ENCODE measurements around the gene PRLH. TPM values are rescaled to one million over a fixed set of nuclear protein-coding genes. Genes with fewer than 3 reads are reported as not detected.

The PRLH gene
- total and polyA plus RNA-seq, 8 donors, result not detected

GRCh38 chr2:237530472-237531433 lies 35.6 kb upstream of the PRLH start:
- H3K36me3 ChIP-seq, result peaks cover 0 to 26% of the 10 kb centered on the region in 2 donors
- no peaks in the 10 kb centered on the region for H3K9me3 ChIP-seq
- no peak for TF ChIP-seq CTCF (IDR thresholded peaks at IDR 0.05)
- no peak overlapping the region for H3K4me3 ChIP-seq
- H3K27ac ChIP-seq, result no peak overlapping the region
- intact Hi-C loops (cut with DNase I), result no loop called here
- no peak for ATAC-seq
- no peaks in the 10 kb centered on the region for H3K4me1 ChIP-seq
- DNase-seq, result no peak
- no peaks in the 10 kb centered on the region for H3K27me3 ChIP-seq

- Histone ChIP-seq H3K9me3 (no peaks in the 10 kb centered on the region), H3K4me3 (no peak overlapping the region), H3K4me1 (no peaks in the 10 kb centered on the region), H3K27ac (no peak overlapping the region), H3K36me3 (peaks cover 0 to 31% of the 10 kb centered on the region in 2 donors), H3K27me3 (no peaks in the 10 kb centered on the region)
- ATAC-seq (no peak), DNase-seq (no peak)
- intact Hi-C loops (cut with DNase I), result no loop called here
- TF ChIP-seq CTCF (IDR thresholded peaks at IDR 0.05), result no peak
Measured at GRCh38 chr2:237532160-237532559, 34.2 kb upstream of the PRLH start.

GRCh38 chr2:237533668-237534161 lies 32.7 kb upstream of the PRLH start:
- no peak for TF ChIP-seq CTCF (IDR thresholded peaks at IDR 0.05)
- Histone ChIP-seq H3K4me3 (no peak overlapping the region), H3K36me3 (peaks cover 0 to 32% of the 10 kb centered on the region in 2 donors), H3K27me3 (no peaks in the 10 kb centered on the region), H3K4me1 (no peaks in the 10 kb centered on the region), H3K9me3 (no peaks in the 10 kb centered on the region), H3K27ac (no peak overlapping the region)
- ATAC-seq, result no peak
- no peak for DNase-seq
- intact Hi-C loops (cut with DNase I), result no loop called here

DNA sequence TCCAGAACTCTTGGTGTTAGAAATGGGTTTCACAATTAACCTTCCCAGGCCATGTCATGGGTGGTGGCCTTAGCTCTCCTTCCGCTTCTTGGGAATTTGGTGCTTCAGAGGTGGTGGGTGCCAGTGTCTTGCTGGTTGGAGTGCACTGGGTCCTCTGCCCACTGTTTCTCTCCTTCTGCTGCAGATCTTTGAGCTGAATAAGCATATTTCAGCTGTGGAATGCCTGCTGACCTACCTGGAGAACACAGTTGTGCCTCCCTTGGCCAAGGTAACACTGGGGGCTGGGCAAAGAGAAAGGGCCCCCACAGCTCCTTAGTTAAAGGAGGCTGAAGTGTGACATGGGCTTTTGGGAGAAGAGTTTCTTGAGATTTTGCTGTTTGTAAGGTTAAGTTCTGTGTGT lies 32.0 kb upstream of the PRLH start:
- intact Hi-C loops (cut with DNase I), result no loop called here
- no peaks in the 10 kb centered on the region for H3K9me3 ChIP-seq
- DNase-seq, result no peak
- ATAC-seq, result no peak
- peaks cover 0 to 31% of the 10 kb centered on the region in 2 donors for H3K36me3 ChIP-seq
- H3K4me1 ChIP-seq, result no peaks in the 10 kb centered on the region
- H3K4me3 ChIP-seq, result no peak overlapping the region
- no peak for TF ChIP-seq CTCF (IDR thresholded peaks at IDR 0.05)
- H3K27ac ChIP-seq, result no peak overlapping the region
- H3K27me3 ChIP-seq, result no peaks in the 10 kb centered on the region

DNA sequence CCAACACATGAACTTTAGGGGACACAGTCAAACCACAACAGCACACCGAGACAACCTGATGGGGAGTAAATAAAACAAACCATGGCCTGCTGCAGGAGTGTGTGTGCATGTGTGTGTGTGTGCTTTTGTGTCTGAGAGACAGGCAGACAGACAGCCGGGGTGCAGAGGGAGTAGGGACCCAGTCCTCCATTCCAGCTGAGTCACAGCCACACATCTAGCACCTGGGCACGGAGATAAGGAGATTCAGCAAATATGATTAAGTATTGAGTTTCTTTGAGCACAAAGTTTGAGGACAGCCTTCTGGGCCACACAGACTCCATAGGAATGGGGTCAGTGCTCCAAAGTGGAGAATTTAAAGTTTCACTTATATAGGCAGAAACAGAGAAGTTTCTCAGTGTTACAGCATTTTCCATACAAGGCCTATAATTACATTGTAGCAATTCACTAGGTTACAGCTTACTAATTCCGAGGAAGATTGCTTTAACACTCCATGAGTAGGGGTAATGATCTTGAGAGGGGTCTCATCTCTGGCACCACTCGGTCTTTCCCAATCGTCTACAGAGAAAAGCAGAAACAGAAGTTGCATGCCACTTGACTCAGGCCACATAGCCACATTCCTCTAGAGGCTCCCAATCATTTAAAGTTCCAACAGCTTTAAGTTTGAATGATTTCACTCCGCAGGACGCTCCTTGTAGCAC lies 30.8 kb upstream of the PRLH start:
- Histone ChIP-seq H3K4me1 (peaks cover 0 to 5% of the 10 kb centered on the region in 2 donors), H3K36me3 (peaks cover 0 to 38% of the 10 kb centered on the region in 2 donors), H3K27me3 (no peaks in the 10 kb centered on the region), H3K4me3 (no peak overlapping the region), H3K27ac (no peak overlapping the region), H3K9me3 (no peaks in the 10 kb centered on the region)
- ATAC-seq (no peak), DNase-seq (no peak)
- intact Hi-C loops (cut with DNase I), result no loop called here
- no peak for TF ChIP-seq CTCF (IDR thresholded peaks at IDR 0.05)
